Fibroblast of villous mesenchyme (primary cell): ENCODE data around the gene MLH1. TPM values are rescaled to one million over a fixed set of nuclear protein-coding genes. Genes with fewer than 3 reads are reported as not detected.

Experiments
- DNase-seq: peaks from one replicate; pipeline ENCODE4 v3.0.0-alpha.2; 2010; ENCODE audit warnings: low read depth
- H3K4me3 ChIP-seq: 2 replicates; pipeline ENCODE4 v1.5.1; 2011; ENCODE audit warnings: low read depth, mild to moderate bottlenecking, low read length
- total RNA-seq: library from RNA; depleted of rRNA; stranded (reverse); fragments of >200 nt; gene quantifications from 2 replicates; pipeline ENCODE4 v1.2.3, GENCODE V29; 2012
- TF ChIP-seq, protein P1 (sequence below): IDR thresholded peaks from 2 replicates; pipeline ENCODE4 v1.5.1; 2012; ENCODE audit warnings: low read depth, mild to moderate bottlenecking, low read length; ENCODE audit not compliant: insufficient read depth

The MLH1 gene
- total RNA-seq, 1 donor: 63.5 TPM

DNA sequence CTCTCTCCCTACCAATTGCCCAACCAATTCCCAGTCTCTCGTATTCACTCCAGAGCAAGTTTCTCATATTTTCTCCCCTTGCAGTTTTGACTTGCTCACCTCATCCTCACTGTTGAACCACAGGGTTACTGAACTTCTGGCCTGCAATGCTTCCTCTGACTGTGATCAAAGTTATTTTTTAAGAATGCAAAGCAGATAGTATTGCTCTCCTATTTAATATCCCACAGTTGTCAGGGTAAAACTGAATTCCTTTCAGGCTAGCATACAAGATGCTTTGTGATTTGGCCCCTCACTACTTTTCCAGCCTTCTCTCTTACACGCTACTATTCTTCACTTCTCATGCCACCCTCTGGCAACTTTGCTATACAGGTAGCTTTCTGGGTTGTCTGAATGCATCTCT is 100.2 kb downstream of the MLH1 start:
- no peak overlapping the region for H3K4me3 ChIP-seq
- no peak for DNase-seq
- TF ChIP-seq, protein P1, sequence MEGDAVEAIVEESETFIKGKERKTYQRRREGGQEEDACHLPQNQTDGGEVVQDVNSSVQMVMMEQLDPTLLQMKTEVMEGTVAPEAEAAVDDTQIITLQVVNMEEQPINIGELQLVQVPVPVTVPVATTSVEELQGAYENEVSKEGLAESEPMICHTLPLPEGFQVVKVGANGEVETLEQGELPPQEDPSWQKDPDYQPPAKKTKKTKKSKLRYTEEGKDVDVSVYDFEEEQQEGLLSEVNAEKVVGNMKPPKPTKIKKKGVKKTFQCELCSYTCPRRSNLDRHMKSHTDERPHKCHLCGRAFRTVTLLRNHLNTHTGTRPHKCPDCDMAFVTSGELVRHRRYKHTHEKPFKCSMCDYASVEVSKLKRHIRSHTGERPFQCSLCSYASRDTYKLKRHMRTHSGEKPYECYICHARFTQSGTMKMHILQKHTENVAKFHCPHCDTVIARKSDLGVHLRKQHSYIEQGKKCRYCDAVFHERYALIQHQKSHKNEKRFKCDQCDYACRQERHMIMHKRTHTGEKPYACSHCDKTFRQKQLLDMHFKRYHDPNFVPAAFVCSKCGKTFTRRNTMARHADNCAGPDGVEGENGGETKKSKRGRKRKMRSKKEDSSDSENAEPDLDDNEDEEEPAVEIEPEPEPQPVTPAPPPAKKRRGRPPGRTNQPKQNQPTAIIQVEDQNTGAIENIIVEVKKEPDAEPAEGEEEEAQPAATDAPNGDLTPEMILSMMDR: no peak

GRCh38 chr3:37094636-37095035 is 101.3 kb downstream of the MLH1 start:
- DNase-seq: no peak
- TF ChIP-seq, protein P1: no peak
- H3K4me3 ChIP-seq: no peak overlapping the region

DNA sequence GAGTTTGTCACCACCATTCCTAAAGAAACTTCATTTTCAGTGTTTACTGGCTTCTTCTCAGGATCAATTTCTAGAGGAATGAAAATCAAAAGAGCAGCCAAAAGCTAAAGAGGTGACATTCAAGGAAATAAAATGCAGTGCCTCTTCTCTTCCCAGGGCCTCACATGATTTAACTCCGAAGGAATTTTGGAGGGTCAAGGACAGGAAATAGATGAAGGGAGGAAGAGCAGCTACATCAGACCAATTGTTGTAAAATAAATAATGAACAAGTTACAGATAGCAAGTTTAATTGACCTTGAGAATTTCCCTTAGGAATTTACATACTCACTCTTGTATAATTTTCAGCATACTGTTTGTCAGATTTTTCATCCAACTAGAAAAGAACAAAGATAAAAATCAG is 103.0 kb downstream of the MLH1 start:
- H3K4me3 ChIP-seq: no peak overlapping the region
- DNase-seq: peak; percentile 55
- TF ChIP-seq, protein P1: no peak

- TF ChIP-seq, protein P1: no peak
- no peak overlapping the region for H3K4me3 ChIP-seq
- no peak for DNase-seq
Measured at GRCh38 chr3:37096975-37097374, 103.7 kb downstream of the MLH1 start.

GRCh38 chr3:37097776-37098175 is 104.5 kb downstream of the MLH1 start:
- TF ChIP-seq, protein P1: no peak
- H3K4me3 ChIP-seq: no peak overlapping the region
- DNase-seq: peak; percentile 36

GRCh38 chr3:37098884-37099283 is 105.6 kb downstream of the MLH1 start:
- no peak for DNase-seq
- TF ChIP-seq, protein P1: no peak
- H3K4me3 ChIP-seq: no peak overlapping the region

- no peak overlapping the region for H3K4me3 ChIP-seq
- DNase-seq: no peak
- TF ChIP-seq, protein P1: no peak
Measured at GRCh38 chr3:37099469-37099868, 106.2 kb downstream of the MLH1 start.
